Measurements from ENCODE around the gene PPP4R2. TPM values are rescaled to one million over a fixed set of nuclear protein-coding genes. Genes with fewer than 3 reads are reported as not detected.

The PPP4R2 gene
- total RNA-seq, 1 donor from 2014 or later = 143 TPM

GRCh38 chr3:73018790-73019441, 22.3 kb downstream of the PPP4R2 start:
- Histone ChIP-seq H3K27me3 (no peaks in the 10 kb centered on the region), H3K4me2 (no peak overlapping the region), H3K79me2 (ENCODE audit: low read depth) (no peaks in the 10 kb centered on the region), H3F3A (ENCODE audit: low read depth) (no peaks in the 10 kb centered on the region), H3K36me3 (no peaks in the 10 kb centered on the region), H3K9me3 (ENCODE audit: low read depth) (no peaks in the 10 kb centered on the region), H3K4me1 (peaks cover 3% of the 10 kb centered on the region), H3K9ac (no peak overlapping the region), H4K20me1 (ENCODE audit: low read depth) (peaks cover 100% of the 10 kb centered on the region), H3K4me3 (no peak overlapping the region), H3K27ac (no peak overlapping the region), H2AFZ (replicated peaks) (no peak overlapping the region)
- Mint-ChIP-seq H3K36me3 (peaks cover 35% of the 10 kb centered on the region), H3K4me1 (no peaks in the 10 kb centered on the region), H3K27me3 (ENCODE audit: insufficient read depth, low read depth) (peaks cover 5% of the 10 kb centered on the region), H3K27ac (no peak overlapping the region), H3K9me3 (peaks cover 8% of the 10 kb centered on the region), H3K4me3 (no peak overlapping the region)
- DNase-seq (ENCODE audit: low spot score) = no peak
- TF ChIP-seq CTCF (IDR thresholded peaks at IDR 0.05) = no peak
- no peak for TF ChIP-seq EZH2 (IDR thresholded peaks at IDR 0.05)
- no peak for TF ChIP-seq EZH2phosphoT487 (IDR thresholded peaks at IDR 0.05)

GRCh38 chr3:73021301-73021835, 24.8 kb downstream of the PPP4R2 start:
- H3K79me2 ChIP-seq (ENCODE audit: low read depth) = no peaks in the 10 kb centered on the region
- no peaks in the 10 kb centered on the region for H3K4me1 Mint-ChIP-seq

GRCh38 chr3:73024836-73025235, 28.2 kb downstream of the PPP4R2 start:
- Histone ChIP-seq H4K20me1 (ENCODE audit: low read depth) (peaks cover 98% of the 10 kb centered on the region), H3K36me3 (peaks cover 3% of the 10 kb centered on the region), H3K9me3 (ENCODE audit: low read depth) (no peaks in the 10 kb centered on the region), H3K27me3 (no peaks in the 10 kb centered on the region), H3K9ac (no peak overlapping the region), H2AFZ (replicated peaks) (no peak overlapping the region), H3K79me2 (ENCODE audit: low read depth) (no peaks in the 10 kb centered on the region), H3K4me2 (no peak overlapping the region), H3K27ac (no peak overlapping the region), H3F3A (ENCODE audit: low read depth) (no peaks in the 10 kb centered on the region), H3K4me1 (peaks cover 13% of the 10 kb centered on the region), H3K4me3 (no peak overlapping the region)
- H3K4me3 Mint-ChIP-seq = no peak overlapping the region
- no peak overlapping the region for H3K27ac Mint-ChIP-seq
- no peak for DNase-seq (ENCODE audit: low spot score)
- peaks cover 57% of the 10 kb centered on the region for H3K36me3 Mint-ChIP-seq
- no peak for TF ChIP-seq CTCF (IDR thresholded peaks at IDR 0.05)
- TF ChIP-seq EZH2 (IDR thresholded peaks at IDR 0.05) = no peak
- TF ChIP-seq EZH2phosphoT487 (IDR thresholded peaks at IDR 0.05) = no peak
- peaks cover 49% of the 10 kb centered on the region for H3K9me3 Mint-ChIP-seq
- H3K27me3 Mint-ChIP-seq (ENCODE audit: insufficient read depth, low read depth) = peaks cover 4% of the 10 kb centered on the region
- no peaks in the 10 kb centered on the region for H3K4me1 Mint-ChIP-seq

More at GRCh38 chr3:73021301-73021835, 24.8 kb downstream of the PPP4R2 start:
- H3K9ac ChIP-seq = no peak overlapping the region
- Mint-ChIP-seq H3K27me3 (ENCODE audit: insufficient read depth, low read depth) (peaks cover 5% of the 10 kb centered on the region), H3K27ac (no peak overlapping the region), H3K9me3 (peaks cover 18% of the 10 kb centered on the region), H3K36me3 (peaks cover 46% of the 10 kb centered on the region), H3K4me3 (no peak overlapping the region)
- no peak overlapping the region for H3K4me2 ChIP-seq
- no peak overlapping the region for H2AFZ ChIP-seq (replicated peaks)
- no peak for DNase-seq (ENCODE audit: low spot score)
- H3F3A ChIP-seq (ENCODE audit: low read depth) = no peaks in the 10 kb centered on the region
- peaks cover 100% of the 10 kb centered on the region for H4K20me1 ChIP-seq (ENCODE audit: low read depth)
- no peak for TF ChIP-seq CTCF (IDR thresholded peaks at IDR 0.05)
- no peak for TF ChIP-seq EZH2 (IDR thresholded peaks at IDR 0.05)
- no peak for TF ChIP-seq EZH2phosphoT487 (IDR thresholded peaks at IDR 0.05)
- H3K27me3 ChIP-seq = no peaks in the 10 kb centered on the region
- no peak overlapping the region for H3K4me3 ChIP-seq
- H3K36me3 ChIP-seq = no peaks in the 10 kb centered on the region
- no peak overlapping the region for H3K27ac ChIP-seq
- no peaks in the 10 kb centered on the region for H3K9me3 ChIP-seq (ENCODE audit: low read depth)
- peaks cover 13% of the 10 kb centered on the region for H3K4me1 ChIP-seq
